Stimulated activated memory B cell treated with anti-CD40 and anti-IgM and Interleukin-4, amounts not matched to agents 10 μg/mL and 1 μg/mL and 100 μg/mL, for 72 hours (primary cell): Measurements from ENCODE around the gene MYBPC2.
"Not testable (repeated sequence)": the region's sequence is repeated elsewhere in the genome, so short reads cannot be mapped to it uniquely, and the experiment has no call there.

Source experiments
- ATAC-seq: fragments of 150-1000 bp; cut with Tn5 transposase; 2 replicates; pipeline ENCODE4 v1.10.0; 2021
- H3K27ac Mint-ChIP-seq: one replicate; pipeline ENCODE4 v1.8.0; 2022; ENCODE audit warnings: mild to moderate bottlenecking, mixed read lengths
- H3K27me3 Mint-ChIP-seq: one replicate; pipeline ENCODE4 v1.8.0; 2022; ENCODE audit warnings: mixed read lengths
- H3K36me3 Mint-ChIP-seq: one replicate; pipeline ENCODE4 v1.8.0; 2022; ENCODE audit warnings: mixed read lengths
- H3K4me1 Mint-ChIP-seq: one replicate; pipeline ENCODE4 v1.8.0; 2022; ENCODE audit warnings: mixed read lengths
- H3K4me3 Mint-ChIP-seq: one replicate; pipeline ENCODE4 v1.8.0; 2022; ENCODE audit warnings: mild to moderate bottlenecking, moderate library complexity, mixed read lengths
- H3K9me3 Mint-ChIP-seq: one replicate; pipeline ENCODE4 v1.8.0; 2022; ENCODE audit warnings: mixed read lengths

Gene MYBPC2

GRCh38 chr19:50432221-50433028 is at the start of gene MYBPC2:
MYBPC2 (plus strand) TSS chr19:50432892; CDS start chr19:50432954, 62 bp downstream.
- peak; percentile 3 for ATAC-seq
- H3K9me3 Mint-ChIP-seq: no peaks in the 10 kb centered on the region
- H3K4me3 Mint-ChIP-seq: peak within 1 kb of the TSS; percentile 89
- peak within 1 kb of the TSS; percentile 94 for H3K27ac Mint-ChIP-seq
- H3K27me3 Mint-ChIP-seq: no peaks in the 10 kb centered on the region
- peaks cover 18% of the 10 kb centered on the region for H3K36me3 Mint-ChIP-seq
- peaks cover 78% of the 10 kb centered on the region for H3K4me1 Mint-ChIP-seq

- H3K27ac Mint-ChIP-seq: peak overlapping the region; percentile 77
- no peaks in the 10 kb centered on the region for H3K9me3 Mint-ChIP-seq
- no peak for ATAC-seq
- H3K4me1 Mint-ChIP-seq: peaks cover 39% of the 10 kb centered on the region
- no peaks in the 10 kb centered on the region for H3K27me3 Mint-ChIP-seq
- H3K36me3 Mint-ChIP-seq: peaks cover 41% of the 10 kb centered on the region
- H3K4me3 Mint-ChIP-seq: peak overlapping the region; percentile 90
Observed at GRCh38 chr19:50383001-50383851, 49.5 kb upstream of the MYBPC2 start.

GRCh38 chr19:50383852-50384684 is 48.6 kb upstream of the MYBPC2 start, which contains the start of gene POLD1:
POLD1 (plus strand) TSS chr19:50384347; CDS start chr19:50398852, 14,505 bp downstream.
- peak; percentile 94 for ATAC-seq
- H3K36me3 Mint-ChIP-seq: peaks cover 35% of the 10 kb centered on the region
- peaks cover 34% of the 10 kb centered on the region for H3K4me1 Mint-ChIP-seq
- H3K27ac Mint-ChIP-seq: peak within 1 kb of the TSS; percentile 77
- peak within 1 kb of the TSS; percentile 90 for H3K4me3 Mint-ChIP-seq
- no peaks in the 10 kb centered on the region for H3K9me3 Mint-ChIP-seq
- H3K27me3 Mint-ChIP-seq: no peaks in the 10 kb centered on the region

GRCh38 chr19:50384685-50385535 is 47.8 kb upstream of the MYBPC2 start:
- Mint-ChIP-seq H3K9me3 (no peaks in the 10 kb centered on the region), H3K36me3 (peaks cover 26% of the 10 kb centered on the region), H3K27ac (peak overlapping the region; percentile 77), H3K27me3 (no peaks in the 10 kb centered on the region), H3K4me3 (peak overlapping the region; percentile 90), H3K4me1 (peaks cover 26% of the 10 kb centered on the region)
- no peak for ATAC-seq

GRCh38 chr19:50387176-50387867 is 45.4 kb upstream of the MYBPC2 start:
- H3K9me3 Mint-ChIP-seq: no peaks in the 10 kb centered on the region

GRCh38 chr19:50387868-50388245 is 44.8 kb upstream of the MYBPC2 start:
- Mint-ChIP-seq H3K9me3 (no peaks in the 10 kb centered on the region), H3K36me3 (peaks cover 29% of the 10 kb centered on the region), H3K4me3 (no peak overlapping the region), H3K27ac (no peak overlapping the region), H3K27me3 (no peaks in the 10 kb centered on the region), H3K4me1 (peaks cover 25% of the 10 kb centered on the region)
- ATAC-seq: no peak

More at GRCh38 chr19:50387176-50387867, 45.4 kb upstream of the MYBPC2 start:
- Mint-ChIP-seq H3K4me1 (peaks cover 25% of the 10 kb centered on the region), H3K27me3 (no peaks in the 10 kb centered on the region), H3K36me3 (peaks cover 24% of the 10 kb centered on the region), H3K4me3 (no peak overlapping the region), H3K27ac (no peak overlapping the region)
- ATAC-seq: no peak

- not testable (repeated sequence) for ATAC-seq, H3K4me3 Mint-ChIP-seq, H3K4me1 Mint-ChIP-seq, H3K27ac Mint-ChIP-seq, H3K27me3 Mint-ChIP-seq, H3K9me3 Mint-ChIP-seq
- H3K36me3 Mint-ChIP-seq: peaks cover 35% of the 10 kb centered on the region
Observed at GRCh38 chr19:50390295-50390694, 42.4 kb upstream of the MYBPC2 start.

- H3K27me3 Mint-ChIP-seq, H3K9me3 Mint-ChIP-seq, H3K4me1 Mint-ChIP-seq, ATAC-seq, H3K4me3 Mint-ChIP-seq, H3K27ac Mint-ChIP-seq: not testable (repeated sequence)
- peaks cover 40% of the 10 kb centered on the region for H3K36me3 Mint-ChIP-seq
Observed at GRCh38 chr19:50390952-50391351, 41.7 kb upstream of the MYBPC2 start.

GRCh38 chr19:50392759-50393158 is 39.9 kb upstream of the MYBPC2 start:
- Mint-ChIP-seq H3K36me3 (peaks cover 38% of the 10 kb centered on the region), H3K4me3 (no peak overlapping the region), H3K27me3 (no peaks in the 10 kb centered on the region), H3K9me3 (no peaks in the 10 kb centered on the region), H3K27ac (no peak overlapping the region), H3K4me1 (no peaks in the 10 kb centered on the region)
- ATAC-seq: no peak

- no peaks in the 10 kb centered on the region for H3K4me1 Mint-ChIP-seq
- ATAC-seq: no peak
- H3K27ac Mint-ChIP-seq: no peak overlapping the region
- H3K9me3 Mint-ChIP-seq: no peaks in the 10 kb centered on the region
- no peaks in the 10 kb centered on the region for H3K27me3 Mint-ChIP-seq
- no peak overlapping the region for H3K4me3 Mint-ChIP-seq
- H3K36me3 Mint-ChIP-seq: peaks cover 39% of the 10 kb centered on the region
Observed at GRCh38 chr19:50393589-50393988, 39.1 kb upstream of the MYBPC2 start.

GRCh38 chr19:50394017-50394416 is 38.7 kb upstream of the MYBPC2 start:
- H3K36me3 Mint-ChIP-seq: peaks cover 42% of the 10 kb centered on the region
- no peaks in the 10 kb centered on the region for H3K9me3 Mint-ChIP-seq
- no peak for ATAC-seq
- no peaks in the 10 kb centered on the region for H3K4me1 Mint-ChIP-seq
- no peak overlapping the region for H3K4me3 Mint-ChIP-seq
- H3K27me3 Mint-ChIP-seq: no peaks in the 10 kb centered on the region
- H3K27ac Mint-ChIP-seq: no peak overlapping the region

GRCh38 chr19:50398675-50399367 is 33.9 kb upstream of the MYBPC2 start:
- H3K4me1 Mint-ChIP-seq: no peaks in the 10 kb centered on the region
- peak; percentile 39 for ATAC-seq
- H3K27me3 Mint-ChIP-seq: no peaks in the 10 kb centered on the region
- H3K4me3 Mint-ChIP-seq: no peak overlapping the region
- peaks cover 44% of the 10 kb centered on the region for H3K36me3 Mint-ChIP-seq
- H3K9me3 Mint-ChIP-seq: no peaks in the 10 kb centered on the region
- H3K27ac Mint-ChIP-seq: no peak overlapping the region

GRCh38 chr19:50399368-50399745 is 33.3 kb upstream of the MYBPC2 start:
- ATAC-seq: no peak
- H3K36me3 Mint-ChIP-seq: peaks cover 45% of the 10 kb centered on the region
- H3K4me3 Mint-ChIP-seq: no peak overlapping the region
- no peaks in the 10 kb centered on the region for H3K9me3 Mint-ChIP-seq
- no peak overlapping the region for H3K27ac Mint-ChIP-seq
- no peaks in the 10 kb centered on the region for H3K27me3 Mint-ChIP-seq
- no peaks in the 10 kb centered on the region for H3K4me1 Mint-ChIP-seq
